Smooth muscle cell (in vitro differentiated cells): ENCODE measurements around the gene RNF39. TPM values are rescaled to one million over a fixed set of nuclear protein-coding genes. Genes with fewer than 3 reads are reported as not detected.
"Not testable (repeated sequence)": the region's sequence is repeated elsewhere in the genome, so short reads cannot be mapped to it uniquely, and the experiment has no call there.

Experiments used
- DNase-seq: peaks from one replicate; lab custom pipeline; 2025; ENCODE audit not compliant: unreplicated experiment; lab: John Stamatoyannopoulos, UW
- H2AFZ ChIP-seq: fragments of 200-600 bp; sonication (generic); 2 replicates; pipeline ENCODE4 v1.6.0; 2016; ENCODE audit warnings: antibody characterized with exemption, low read depth, mild to moderate bottlenecking
- H3F3A ChIP-seq: fragments of 200-600 bp; sonication (generic); 2 replicates; pipeline ENCODE4 v1.6.0; 2017; ENCODE audit warnings: antibody characterized with exemption, low read depth
- H3K27ac ChIP-seq: fragments of 200-600 bp; sonication (generic); 2 replicates; pipeline ENCODE4 v1.5.1; 2016; ENCODE audit warnings: low read depth, mild to moderate bottlenecking
- H3K27me3 ChIP-seq: fragments of 200-600 bp; sonication (generic); 2 replicates; pipeline ENCODE4 v1.6.1; 2016; ENCODE audit warnings: low read depth, mild to moderate bottlenecking
- H3K36me3 ChIP-seq: fragments of 200-600 bp; sonication (generic); 2 replicates; pipeline ENCODE4 v1.5.1; 2016; ENCODE audit warnings: low read depth
- H3K4me1 ChIP-seq: fragments of 200-600 bp; sonication (generic); 2 replicates; pipeline ENCODE4 v1.5.1; 2016; ENCODE audit warnings: low read depth
- H3K4me2 ChIP-seq: fragments of 200-600 bp; sonication (generic); 2 replicates; pipeline ENCODE4 v1.6.0; 2016; ENCODE audit warnings: mild to moderate bottlenecking
- H3K4me3 ChIP-seq: fragments of 200-600 bp; sonication (generic); 2 replicates; pipeline ENCODE4 v1.5.1; 2016; ENCODE audit warnings: mild to moderate bottlenecking
- H3K79me2 ChIP-seq: fragments of 200-600 bp; sonication (generic); 2 replicates; pipeline ENCODE4 v1.6.0; 2016; ENCODE audit warnings: low read depth, mild to moderate bottlenecking
- H3K9ac ChIP-seq: fragments of 200-600 bp; sonication (generic); 2 replicates; pipeline ENCODE4 v1.6.0; 2016; ENCODE audit warnings: low read depth
- H3K9me3 ChIP-seq: fragments of 200-600 bp; sonication (generic); replicated peaks from 2 replicates; pipeline ENCODE4 v1.5.1; 2016; ENCODE audit warnings: low read depth
- H4K20me1 ChIP-seq: fragments of 200-600 bp; sonication (generic); 2 replicates; pipeline ENCODE4 v1.6.0; 2016; ENCODE audit warnings: low read depth
- CTCF ChIP-seq: fragments of 200-600 bp; sonication (generic); IDR thresholded peaks from 2 replicates; pipeline ENCODE4 v1.5.1; 2017; ENCODE audit warnings: borderline replicate concordance, mild to moderate bottlenecking, antibody characterized with exemption; ENCODE audit not compliant: insufficient read depth, poor library complexity, severe bottlenecking
- WGBS: methylation state at CpG from one replicate; pipeline ENCODE4 v1.1.7; 2016; ENCODE audit warnings: low lambda C conversion rate; 5-methylcytosine and 5-hydroxymethylcytosine counted together
- polyA plus RNA-seq: library from polyadenylated mRNA; unstranded; fragments of >200 nt; fragmentation: Nextera tagmentation; extraction: Ambion mirVana; gene quantifications from 2 replicates; pipeline ENCODE4 v1.2.1, GENCODE V29; 2016
- total RNA-seq: library from RNA; depleted of rRNA; stranded (reverse); fragments of >200 nt; gene quantifications from 2 replicates; pipeline ENCODE4 v1.2.3, GENCODE V29; 2014

The RNF39 gene
- total and polyA plus RNA-seq, 2 experiments from 2014 or later, result 0.70 to 0.90 TPM

DNA sequence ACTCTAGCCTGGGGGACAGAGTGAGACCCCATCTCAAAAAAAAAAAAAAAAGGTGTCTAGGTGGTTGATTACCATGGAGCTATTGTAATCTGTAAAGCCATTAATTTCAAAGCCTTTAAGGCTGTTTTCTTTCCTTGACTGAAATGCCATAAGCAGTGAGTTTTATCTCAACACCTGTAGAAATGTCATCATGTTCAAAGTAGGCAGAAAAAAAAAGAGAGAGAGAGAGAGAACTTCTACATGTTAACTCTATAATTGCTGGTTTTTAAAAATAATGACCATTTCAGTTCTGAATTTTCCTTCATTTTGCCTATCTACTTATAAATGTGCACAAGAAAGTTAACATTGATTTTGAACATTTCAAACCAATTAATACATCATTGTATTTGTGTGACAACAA, 44.2 kb downstream of the RNF39 start:
- Histone ChIP-seq H3K4me2 (no peak overlapping the region), H4K20me1 (no peaks in the 10 kb centered on the region), H3K4me1 (no peaks in the 10 kb centered on the region), H3K4me3 (no peak overlapping the region), H3K27ac (no peak overlapping the region), H2AFZ (no peak overlapping the region), H3K27me3 (no peaks in the 10 kb centered on the region), H3F3A (no peaks in the 10 kb centered on the region), H3K9ac (no peak overlapping the region), H3K9me3 (no peaks in the 10 kb centered on the region), H3K79me2 (no peaks in the 10 kb centered on the region), H3K36me3 (no peaks in the 10 kb centered on the region)
- TF ChIP-seq CTCF, result no peak
- DNase-seq, result no peak

GRCh38 chr6:30029588-30029987, 46.0 kb downstream of the RNF39 start:
- no peak for TF ChIP-seq CTCF
- Histone ChIP-seq H3K27ac (no peak overlapping the region), H3K4me2 (no peak overlapping the region), H3K4me3 (no peak overlapping the region), H4K20me1 (no peaks in the 10 kb centered on the region), H3K79me2 (no peaks in the 10 kb centered on the region), H3K9ac (no peak overlapping the region), H3K36me3 (no peaks in the 10 kb centered on the region), H3K9me3 (no peaks in the 10 kb centered on the region), H2AFZ (no peak overlapping the region), H3K27me3 (no peaks in the 10 kb centered on the region), H3K4me1 (no peaks in the 10 kb centered on the region), H3F3A (no peaks in the 10 kb centered on the region)
- DNase-seq, result no peak
- WGBS, result 94% methylated on average over 1 of the region's 1 CpG

GRCh38 chr6:30025186-30025585, 50.4 kb downstream of the RNF39 start:
- no peak overlapping the region for H3K4me2 ChIP-seq
- no peak for TF ChIP-seq CTCF
- no peaks in the 10 kb centered on the region for H4K20me1 ChIP-seq
- H3K27ac ChIP-seq, result no peak overlapping the region
- H3K9me3 ChIP-seq, result no peaks in the 10 kb centered on the region
- no peaks in the 10 kb centered on the region for H3K36me3 ChIP-seq
- H2AFZ ChIP-seq, result no peak overlapping the region
- 92% methylated on average over 1 of the region's 1 CpG for WGBS
- no peaks in the 10 kb centered on the region for H3K79me2 ChIP-seq
- DNase-seq, result no peak
- H3K4me3 ChIP-seq, result no peak overlapping the region
- no peaks in the 10 kb centered on the region for H3F3A ChIP-seq
- H3K9ac ChIP-seq, result no peak overlapping the region
- no peaks in the 10 kb centered on the region for H3K27me3 ChIP-seq
- no peaks in the 10 kb centered on the region for H3K4me1 ChIP-seq

DNA sequence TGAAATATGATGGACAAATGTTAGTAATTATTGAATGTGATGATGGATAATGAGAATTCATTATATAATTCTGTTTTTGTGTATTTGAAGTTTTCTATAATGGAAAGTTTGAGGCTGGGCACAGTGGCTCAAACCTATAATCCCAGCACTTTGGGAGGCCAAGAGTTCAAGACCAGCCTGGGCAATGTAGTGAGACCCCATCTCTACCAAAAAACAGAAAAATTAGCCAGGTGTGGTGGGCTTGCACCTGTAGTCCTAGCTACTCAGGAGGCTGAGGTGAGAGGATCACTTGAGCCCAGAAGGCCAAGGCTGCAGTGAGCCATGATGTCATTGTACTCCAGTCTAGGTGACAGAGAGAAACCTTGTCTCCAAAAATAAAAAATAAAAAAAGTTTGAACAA, 52.9 kb downstream of the RNF39 start:
- not testable (repeated sequence) for H3K4me3 ChIP-seq, H3F3A ChIP-seq, H3K4me1 ChIP-seq, H3K27ac ChIP-seq, H3K4me2 ChIP-seq, DNase-seq, H2AFZ ChIP-seq, H3K36me3 ChIP-seq, H4K20me1 ChIP-seq, H3K9me3 ChIP-seq, H3K79me2 ChIP-seq, H3K27me3 ChIP-seq, H3K9ac ChIP-seq
